CD4-positive, alpha-beta T cell treated with Interleukin-17A for 1 hour (primary cell): ENCODE data around the gene SLC24A3.

ENCODE experiments used
- DNase-seq: peaks from one replicate; pipeline ENCODE4 v3.0.0-alpha.2; 2020

SLC24A3 gene

DNA sequence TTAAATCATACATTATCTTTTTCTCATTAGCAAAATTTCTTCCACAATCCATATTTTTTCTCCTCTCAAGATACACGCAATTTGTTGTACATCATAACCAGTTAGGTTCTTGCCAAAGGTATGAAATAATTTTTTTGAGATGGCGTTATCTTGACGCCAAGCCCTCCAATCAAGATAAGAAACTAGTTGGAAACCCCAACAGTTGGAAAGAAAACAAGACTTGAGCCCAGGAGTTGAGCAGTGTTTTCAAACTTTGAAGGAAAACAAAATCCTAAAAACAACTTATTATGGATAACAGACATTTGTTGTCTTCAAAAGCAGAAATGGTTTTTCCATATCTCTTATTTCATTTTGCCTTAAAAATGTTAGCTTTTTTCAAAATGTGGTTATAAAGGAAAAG lies 184.8 kb downstream of the SLC24A3 start:
- DNase-seq = no peak

DNA sequence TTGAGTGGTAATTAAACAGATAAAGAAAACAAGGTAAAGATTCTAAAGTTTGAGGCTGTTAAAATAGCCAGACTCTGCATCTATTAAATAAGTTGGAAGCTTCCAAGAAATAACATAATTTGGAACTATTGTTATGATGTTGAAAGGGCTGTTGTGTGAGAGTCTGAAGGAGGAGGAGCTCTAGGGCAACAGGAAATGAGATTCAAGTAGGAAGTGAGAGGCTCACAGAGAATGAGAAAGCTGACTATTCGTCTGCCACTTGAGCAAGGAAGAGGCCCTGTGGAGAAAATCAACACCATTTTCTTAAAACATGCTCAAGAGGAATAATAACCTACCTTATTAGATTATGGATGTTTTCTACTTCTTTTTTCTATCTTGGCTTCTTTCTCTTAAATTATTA lies 185.2 kb downstream of the SLC24A3 start:
- no peak for DNase-seq

DNA sequence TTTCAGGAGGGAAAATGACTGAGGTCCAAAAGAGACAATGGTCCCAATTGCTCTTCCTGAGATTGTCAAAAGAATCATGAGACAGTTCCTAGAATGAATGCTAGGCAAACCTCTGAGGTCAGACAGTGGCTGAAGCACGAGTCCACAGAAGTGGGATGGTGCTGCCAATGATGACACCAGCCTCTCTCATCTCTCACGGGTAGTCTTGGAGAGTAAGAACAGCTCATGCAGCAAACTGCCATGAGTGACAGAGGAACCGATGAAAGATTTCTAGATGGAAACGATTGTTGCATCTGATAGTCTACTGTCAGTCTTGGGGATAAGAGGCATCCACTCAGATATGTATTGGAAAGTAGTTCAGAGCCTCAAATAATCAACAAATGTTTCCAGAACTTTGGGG lies 188.7 kb downstream of the SLC24A3 start:
- DNase-seq = no peak

DNA sequence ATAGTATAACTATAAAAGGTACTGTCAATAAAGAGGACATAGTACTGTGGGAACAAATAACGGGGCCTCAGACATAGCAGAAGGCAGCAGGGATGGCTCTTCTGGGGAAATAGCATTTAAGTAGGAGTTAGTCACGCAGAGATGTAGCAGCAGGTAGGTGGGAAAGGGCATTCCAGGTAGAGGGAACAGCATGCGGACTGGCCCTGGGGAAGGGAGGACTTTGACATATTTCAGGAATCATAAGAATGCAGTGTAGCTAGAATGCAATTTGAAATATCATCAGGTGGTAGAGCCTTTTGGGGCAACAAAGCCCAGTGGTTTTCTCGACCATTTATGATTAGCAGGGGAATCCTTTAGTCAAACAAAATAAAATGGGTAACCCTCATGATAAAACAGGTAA lies 191.1 kb downstream of the SLC24A3 start:
- DNase-seq = no peak

DNA sequence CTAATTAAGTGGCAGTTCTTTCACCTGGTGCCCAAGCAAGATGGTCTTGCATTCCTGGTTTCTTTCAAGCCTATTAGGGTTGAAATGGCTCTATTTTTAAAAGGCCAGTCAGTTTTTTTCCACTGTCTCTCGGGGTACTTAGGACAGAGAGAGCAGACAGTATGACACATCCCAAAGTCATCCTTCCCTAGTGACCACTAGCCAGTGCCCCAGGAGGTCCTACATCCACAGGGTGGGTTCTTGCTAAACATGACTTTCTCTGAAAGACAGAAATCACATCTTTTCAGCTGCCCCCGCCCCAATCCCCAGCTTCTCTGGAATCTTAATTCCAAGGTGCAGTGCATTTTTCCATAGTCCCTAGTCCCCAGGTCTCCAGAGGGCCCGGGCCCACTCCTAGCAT lies 192.4 kb downstream of the SLC24A3 start:
- no peak for DNase-seq

DNA sequence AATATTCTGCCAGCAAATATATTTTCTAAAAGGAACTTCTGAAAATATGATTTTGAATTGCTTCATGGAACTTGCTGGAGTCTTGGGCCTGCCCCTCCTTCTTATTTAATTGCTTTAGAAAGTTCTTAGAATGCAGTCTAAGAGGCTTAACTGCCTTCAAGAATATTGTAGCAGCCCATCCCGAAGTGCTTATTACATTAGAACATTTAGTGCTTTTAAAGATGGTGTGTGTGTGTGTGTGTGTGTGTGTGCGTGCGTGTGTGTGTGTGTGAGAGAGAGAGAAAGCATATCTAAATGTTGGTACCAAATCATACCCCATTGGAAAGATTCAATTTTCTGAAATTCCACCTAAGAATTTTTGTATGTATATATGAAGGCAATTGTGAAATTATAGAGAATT lies 193.5 kb downstream of the SLC24A3 start:
- no peak for DNase-seq

- DNase-seq = no peak
These were observed 193.9 kb downstream of the SLC24A3 start for GRCh38 chr20:19406381-19406780.

DNA sequence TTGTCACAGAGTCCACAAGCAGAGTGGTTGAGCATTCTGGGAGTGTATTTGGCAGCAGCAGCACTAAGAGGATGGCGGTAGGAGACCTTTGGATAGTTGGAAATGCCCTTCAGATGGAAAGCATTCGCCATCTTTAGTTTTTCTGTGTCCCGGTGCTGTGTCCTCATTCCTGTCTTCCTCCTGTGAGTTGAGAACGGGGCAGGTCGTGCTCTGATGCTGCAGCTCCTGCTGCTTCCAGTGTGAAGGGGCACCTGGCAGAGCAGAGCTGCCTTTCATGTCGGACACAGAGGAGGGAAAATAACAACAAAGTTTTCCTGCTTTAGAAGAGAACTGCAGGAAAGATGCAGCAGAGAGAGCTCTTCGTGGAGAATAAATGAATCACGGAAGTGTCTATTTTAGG lies 194.8 kb downstream of the SLC24A3 start:
- no peak for DNase-seq

GRCh38 chr20:19407736-19408135 lies 195.3 kb downstream of the SLC24A3 start:
- DNase-seq = no peak

DNA sequence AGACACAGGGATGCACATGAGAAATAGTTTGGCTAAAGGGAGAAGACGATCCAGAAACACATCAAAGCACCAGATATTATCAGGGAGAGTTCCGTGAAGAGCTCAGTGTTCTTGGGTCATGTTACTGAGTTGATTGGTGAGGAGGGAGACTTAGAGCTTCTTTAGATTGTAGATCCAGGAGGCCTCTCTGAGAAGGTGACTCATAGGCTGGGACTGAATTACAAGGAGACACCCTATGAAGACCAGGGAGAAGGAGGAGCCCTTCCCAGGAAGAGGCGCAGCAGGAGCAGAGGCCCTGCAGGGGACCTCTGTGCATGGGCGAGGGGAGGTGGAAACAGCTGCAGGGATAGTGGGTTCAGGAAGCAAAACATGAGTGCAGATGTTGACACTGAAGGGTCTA lies 196.5 kb downstream of the SLC24A3 start:
- no peak for DNase-seq

GRCh38 chr20:19411811-19412210 lies 199.4 kb downstream of the SLC24A3 start:
- DNase-seq = no peak

DNA sequence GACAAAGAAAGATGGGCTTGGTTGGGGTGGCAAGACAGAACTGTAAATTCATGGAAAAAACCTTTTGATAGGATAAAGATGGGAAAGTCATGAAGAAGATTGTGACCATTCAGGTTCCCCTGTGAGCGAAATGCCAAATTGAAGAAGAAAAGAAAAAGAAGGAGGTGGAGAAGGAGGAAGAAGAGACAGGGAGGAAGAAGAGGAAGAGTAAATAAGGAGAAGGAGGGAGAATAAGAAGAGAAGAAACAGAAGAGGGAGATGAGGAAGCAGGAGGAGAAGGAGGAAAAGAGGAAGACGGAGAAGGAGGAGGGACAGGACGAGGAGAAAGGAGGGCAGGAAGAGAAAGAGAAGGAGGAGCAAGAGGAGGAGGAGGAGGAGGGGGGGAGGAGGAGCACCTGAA lies 199.8 kb downstream of the SLC24A3 start:
- DNase-seq = no peak

DNA sequence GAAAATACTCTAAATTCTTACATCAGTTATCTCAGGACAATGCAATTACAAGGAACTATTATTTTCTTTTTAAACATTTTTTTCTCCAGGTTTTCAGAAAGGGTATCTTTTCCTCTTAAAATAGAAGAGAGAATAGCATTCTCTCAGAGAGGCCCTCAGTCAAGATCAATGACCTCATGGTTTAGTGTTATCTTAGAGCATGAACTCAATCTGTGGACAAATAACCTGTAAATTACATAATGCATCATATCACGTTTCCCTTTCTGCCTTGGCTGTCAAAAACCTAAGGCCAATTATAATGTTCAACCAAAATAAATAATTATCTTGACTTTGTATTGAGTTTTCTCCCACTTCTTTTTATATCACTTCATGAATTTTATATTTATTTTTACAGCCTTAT lies 202.2 kb downstream of the SLC24A3 start:
- no peak for DNase-seq

DNA sequence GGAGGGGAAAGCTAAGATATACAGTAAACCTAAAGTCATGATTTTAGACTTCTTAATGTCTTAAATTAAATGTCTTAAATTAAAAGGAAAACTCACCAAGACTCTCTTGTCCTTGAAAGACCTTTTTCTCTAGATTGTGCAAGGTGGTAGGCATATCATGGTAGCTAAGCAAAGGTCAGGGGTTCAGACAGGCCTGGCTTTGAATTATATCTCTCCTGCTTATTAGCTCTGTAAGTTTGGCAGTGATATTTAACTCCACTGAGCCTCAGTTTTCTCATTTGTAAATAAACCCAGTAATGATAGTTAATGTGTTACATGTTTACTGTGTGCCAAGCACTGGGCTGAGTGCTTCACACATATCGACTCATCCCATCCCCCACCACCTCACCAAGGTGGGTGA lies 203.3 kb downstream of the SLC24A3 start:
- DNase-seq = no peak

- no peak for DNase-seq
These were observed 204.2 kb downstream of the SLC24A3 start for GRCh38 chr20:19416627-19417026.

GRCh38 chr20:19419396-19419795 lies 207.0 kb downstream of the SLC24A3 start:
- no peak for DNase-seq

DNA sequence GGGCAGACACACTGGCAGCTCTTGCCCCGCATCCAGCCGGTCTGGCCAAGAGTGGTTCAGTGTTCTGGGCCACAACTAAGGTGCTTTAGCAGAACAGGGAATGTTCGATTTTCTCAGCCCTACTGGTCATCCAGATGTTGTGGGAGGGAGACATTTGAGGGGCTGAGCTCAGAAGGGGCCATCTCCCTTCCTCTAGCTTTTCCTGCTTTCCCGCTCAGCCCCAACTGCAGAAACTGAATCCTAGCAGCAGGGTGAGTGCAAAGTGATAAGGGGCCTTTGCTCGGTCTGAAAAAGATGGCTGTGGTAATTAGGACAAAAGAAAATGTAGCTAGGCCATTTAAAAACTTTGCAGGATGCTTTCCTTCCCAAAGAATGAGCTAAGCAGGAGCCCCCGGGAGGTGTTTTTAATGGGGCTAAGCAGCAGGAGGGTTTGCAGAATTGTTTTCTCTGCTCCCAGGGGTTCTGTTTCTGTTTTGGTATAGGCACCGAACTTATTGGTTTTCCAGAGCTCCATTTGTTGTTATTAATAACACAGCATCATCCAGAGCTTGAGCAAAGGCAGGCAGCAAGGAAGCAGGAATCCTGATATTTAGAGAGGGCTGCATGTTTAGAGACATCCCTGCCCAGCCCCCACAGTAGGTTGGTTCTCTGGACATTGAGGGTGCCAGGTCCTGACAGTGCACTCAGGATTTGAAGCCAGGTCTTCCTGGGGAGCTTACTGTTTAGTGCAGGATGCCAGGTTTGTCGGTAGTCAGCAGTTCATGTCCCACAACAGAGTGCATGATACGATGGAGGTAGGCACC lies 210.9 kb downstream of the SLC24A3 start:
- no peak for DNase-seq

DNA sequence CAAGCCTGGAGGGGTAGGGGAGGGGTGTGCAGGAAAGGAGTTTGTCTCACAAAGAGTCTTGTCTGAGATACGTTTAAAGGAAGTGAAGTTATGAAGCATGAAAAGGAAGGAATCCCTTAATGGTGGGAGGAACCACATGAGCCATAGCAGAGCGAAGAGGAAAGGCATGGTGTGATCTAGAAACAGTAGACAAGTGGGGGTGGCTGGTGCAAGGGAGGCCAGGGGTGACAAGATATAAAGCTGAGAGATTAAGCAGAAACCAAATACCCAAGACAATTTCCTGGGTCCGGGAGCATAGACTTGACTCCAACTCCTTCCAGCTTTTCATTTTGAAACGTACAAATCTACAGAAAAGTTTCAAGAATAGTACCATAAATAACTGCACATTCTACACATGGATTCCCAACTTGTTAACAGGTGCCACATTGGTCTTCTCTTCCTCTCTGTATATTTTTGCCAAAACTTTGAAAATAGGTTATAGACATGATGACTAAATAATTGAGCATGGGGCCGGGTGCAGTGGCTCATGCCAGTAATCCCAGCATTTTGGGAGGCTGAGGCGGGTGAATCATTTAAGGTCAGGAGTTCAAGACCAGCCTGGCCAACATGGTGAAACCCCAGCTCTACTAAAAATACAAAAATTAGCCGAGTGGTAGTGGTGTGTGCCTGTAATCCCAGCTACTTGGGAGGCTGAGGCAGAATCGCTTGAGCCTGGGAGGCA lies 211.6 kb downstream of the SLC24A3 start:
- no peak for DNase-seq

GRCh38 chr20:19426356-19426755 lies 213.9 kb downstream of the SLC24A3 start:
- no peak for DNase-seq

GRCh38 chr20:19427480-19427879 lies 215.0 kb downstream of the SLC24A3 start:
- no peak for DNase-seq

DNA sequence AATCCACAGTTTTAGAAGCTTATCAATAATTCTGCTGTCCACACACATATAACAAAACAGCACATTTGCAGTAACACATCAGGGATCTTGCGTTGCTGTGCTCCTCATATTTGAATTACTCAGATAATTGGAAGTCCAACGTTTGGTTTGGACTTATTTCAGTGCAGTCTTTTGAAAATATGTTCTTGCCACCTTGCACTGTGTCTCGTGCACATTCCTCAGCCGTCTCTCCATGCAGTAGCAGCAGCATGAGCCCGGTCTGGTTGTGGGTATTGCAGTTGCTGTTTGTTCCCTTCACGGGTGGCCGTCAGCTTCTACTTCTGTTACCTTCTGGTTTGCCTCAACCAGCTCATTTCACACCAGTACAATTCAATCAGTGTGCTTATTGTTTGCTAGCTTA lies 215.5 kb downstream of the SLC24A3 start:
- no peak for DNase-seq

GRCh38 chr20:19428324-19428723 lies 215.9 kb downstream of the SLC24A3 start:
- DNase-seq = no peak

DNA sequence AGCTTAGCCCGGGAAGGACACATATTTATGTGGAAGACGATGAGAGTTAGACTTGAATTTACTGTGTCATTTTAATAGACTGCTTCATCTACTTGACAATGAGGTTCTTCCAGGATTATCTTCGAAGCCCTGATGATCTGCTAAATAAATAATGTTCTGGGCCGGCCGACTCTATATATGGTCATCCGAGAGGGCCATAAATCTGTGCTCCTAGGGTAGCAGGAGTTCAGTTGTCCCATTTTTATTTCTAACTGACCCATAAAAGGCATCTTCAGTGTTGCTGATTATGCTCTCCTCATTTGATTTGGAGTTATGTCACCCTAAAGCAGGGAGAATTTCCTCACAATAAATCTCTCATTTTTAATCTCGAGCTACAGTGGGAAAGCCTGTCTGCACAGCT lies 217.1 kb downstream of the SLC24A3 start:
- DNase-seq = no peak

GRCh38 chr20:19430641-19431315 lies 218.3 kb downstream of the SLC24A3 start:
- DNase-seq = no peak
